SU-DHL-6 (cell line): ENCODE data around the gene PAIP2.

Experiments
- H2AFZ ChIP-seq: fragments of 200-600 bp; sonication (generic); 2 replicates; pipeline ENCODE4 v1.6.1; 2014; ENCODE audit warnings: low read depth, mild to moderate bottlenecking, moderate library complexity, mixed read lengths, antibody characterized with exemption, low read length; ENCODE audit not compliant: severe bottlenecking
- H3F3A ChIP-seq: fragments of 200-600 bp; shearing (Covaris generic); 2 replicates; pipeline ENCODE4 v1.6.0; 2016; ENCODE audit warnings: antibody characterized with exemption, mild to moderate bottlenecking; ENCODE audit not compliant: insufficient read depth
- H3K27ac ChIP-seq: fragments of 200-600 bp; sonication (generic); 2 replicates; pipeline ENCODE4 v1.5.1; 2016; ENCODE audit warnings: low read depth, mild to moderate bottlenecking, low read length, moderate library complexity, mixed read lengths
- H3K27me3 ChIP-seq: fragments of 200-600 bp; sonication (generic), shearing (Covaris generic); 2 replicates; pipeline ENCODE4 v1.6.0; 2014; ENCODE audit warnings: mild to moderate bottlenecking, low read length
- H3K36me3 ChIP-seq: fragments of 200-600 bp; sonication (generic); 2 replicates; pipeline ENCODE4 v1.6.1; 2014; ENCODE audit warnings: mild to moderate bottlenecking, low read length, mixed read lengths
- H3K4me2 ChIP-seq: fragments of 300-600, 200-600 bp; shearing (Covaris generic), sonication (generic); 2 replicates; pipeline ENCODE4 v1.6.0; 2014; ENCODE audit warnings: low read length, low read depth, mild to moderate bottlenecking; ENCODE audit not compliant: poor library complexity, severe bottlenecking
- H3K4me3 ChIP-seq: fragments of 200-600 bp; sonication (generic); 2 replicates; pipeline ENCODE4 v1.5.1; 2014; ENCODE audit warnings: antibody characterized with exemption, low read length, mild to moderate bottlenecking, mixed read lengths; ENCODE audit not compliant: insufficient read depth, poor library complexity, severe bottlenecking
- H3K79me2 ChIP-seq: fragments of 200-600 bp; sonication (generic); 2 replicates; pipeline ENCODE4 v1.6.1; 2014; ENCODE audit warnings: mild to moderate bottlenecking, low read length, moderate library complexity; ENCODE audit not compliant: insufficient read depth
- H3K9ac ChIP-seq: fragments of 200-600 bp; sonication (generic); 2 replicates; pipeline ENCODE4 v1.7.0; 2014; ENCODE audit warnings: mild to moderate bottlenecking, low read length
- H3K9me2 ChIP-seq: fragments of 200-600 bp; sonication (generic); replicated peaks from 2 replicates; pipeline ENCODE4 v1.6.1; 2014; ENCODE audit warnings: low read length; ENCODE audit not compliant: insufficient read depth
- H3K9me3 ChIP-seq: fragments of 200-600 bp; sonication (generic); 2 replicates; pipeline ENCODE4 v1.6.1; 2014; ENCODE audit warnings: low read length, mixed read lengths; ENCODE audit not compliant: insufficient read depth
- H4K20me1 ChIP-seq: fragments of 200-600 bp; sonication (generic); 2 replicates; pipeline ENCODE4 v1.6.1; 2014; ENCODE audit warnings: low read depth, mild to moderate bottlenecking, antibody characterized with exemption, low read length, moderate library complexity, mixed read lengths
- EZH2phosphoT487 ChIP-seq: fragments of 200-600 bp; sonication (generic), shearing (Covaris generic); conservative IDR thresholded peaks from 2 replicates; pipeline ENCODE4 v1.6.1; 2018; ENCODE audit warnings: mild to moderate bottlenecking, antibody characterized with exemption, low read length, moderate library complexity, mixed read lengths
- TF ChIP-seq, protein P1 (sequence below): fragments of 200-600 bp; sonication (generic); IDR thresholded peaks from one replicate; pipeline ENCODE4 v1.5.1; 2017; ENCODE audit warnings: antibody characterized with exemption, mild to moderate bottlenecking, low read length, moderate library complexity; ENCODE audit not compliant: insufficient read depth, poor library complexity, severe bottlenecking

PAIP2 gene

DNA sequence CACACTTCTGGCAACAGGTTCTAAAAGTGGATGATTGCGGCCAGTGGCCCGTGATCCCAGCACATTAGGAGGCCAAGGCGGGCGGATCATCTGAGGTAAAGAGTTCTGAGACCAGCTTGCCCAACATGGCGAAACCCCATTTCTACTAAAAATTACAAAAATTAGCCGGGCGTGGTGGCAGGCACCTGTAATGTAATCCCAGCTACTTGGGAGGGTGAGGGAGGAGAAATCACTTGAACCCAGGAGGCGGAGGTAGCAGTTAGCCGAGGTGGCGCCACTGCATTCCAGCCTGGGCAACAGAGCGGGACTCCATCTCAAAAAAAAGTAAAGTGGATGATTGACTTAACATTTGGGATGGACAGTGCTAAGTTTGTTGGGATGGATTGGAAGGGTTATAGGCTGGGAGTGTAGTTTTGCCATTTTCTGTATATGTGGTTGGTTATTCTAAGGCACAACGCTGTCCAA, 44.8 kb upstream of the PAIP2 start:
- Histone ChIP-seq H4K20me1 (peaks cover 50% of the 10 kb centered on the region), H3K9me2 (no peaks in the 10 kb centered on the region), H3K4me2 (peak overlapping the region; percentile 98), H3K79me2 (peaks cover 89% of the 10 kb centered on the region), H3K36me3 (peaks cover 9% of the 10 kb centered on the region), H3F3A (peaks cover 34% of the 10 kb centered on the region), H3K27ac (peak overlapping the region; percentile 29; the same call in 1 of the 2 replicates), H3K9ac (peak overlapping the region; percentile 97), H2AFZ (no peak overlapping the region), H3K9me3 (no peaks in the 10 kb centered on the region), H3K4me3 (peak overlapping the region; percentile 82), H3K27me3 (no peaks in the 10 kb centered on the region)
- TF ChIP-seq, protein P1, sequence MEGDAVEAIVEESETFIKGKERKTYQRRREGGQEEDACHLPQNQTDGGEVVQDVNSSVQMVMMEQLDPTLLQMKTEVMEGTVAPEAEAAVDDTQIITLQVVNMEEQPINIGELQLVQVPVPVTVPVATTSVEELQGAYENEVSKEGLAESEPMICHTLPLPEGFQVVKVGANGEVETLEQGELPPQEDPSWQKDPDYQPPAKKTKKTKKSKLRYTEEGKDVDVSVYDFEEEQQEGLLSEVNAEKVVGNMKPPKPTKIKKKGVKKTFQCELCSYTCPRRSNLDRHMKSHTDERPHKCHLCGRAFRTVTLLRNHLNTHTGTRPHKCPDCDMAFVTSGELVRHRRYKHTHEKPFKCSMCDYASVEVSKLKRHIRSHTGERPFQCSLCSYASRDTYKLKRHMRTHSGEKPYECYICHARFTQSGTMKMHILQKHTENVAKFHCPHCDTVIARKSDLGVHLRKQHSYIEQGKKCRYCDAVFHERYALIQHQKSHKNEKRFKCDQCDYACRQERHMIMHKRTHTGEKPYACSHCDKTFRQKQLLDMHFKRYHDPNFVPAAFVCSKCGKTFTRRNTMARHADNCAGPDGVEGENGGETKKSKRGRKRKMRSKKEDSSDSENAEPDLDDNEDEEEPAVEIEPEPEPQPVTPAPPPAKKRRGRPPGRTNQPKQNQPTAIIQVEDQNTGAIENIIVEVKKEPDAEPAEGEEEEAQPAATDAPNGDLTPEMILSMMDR = no peak
- TF ChIP-seq EZH2phosphoT487 = no peak

DNA sequence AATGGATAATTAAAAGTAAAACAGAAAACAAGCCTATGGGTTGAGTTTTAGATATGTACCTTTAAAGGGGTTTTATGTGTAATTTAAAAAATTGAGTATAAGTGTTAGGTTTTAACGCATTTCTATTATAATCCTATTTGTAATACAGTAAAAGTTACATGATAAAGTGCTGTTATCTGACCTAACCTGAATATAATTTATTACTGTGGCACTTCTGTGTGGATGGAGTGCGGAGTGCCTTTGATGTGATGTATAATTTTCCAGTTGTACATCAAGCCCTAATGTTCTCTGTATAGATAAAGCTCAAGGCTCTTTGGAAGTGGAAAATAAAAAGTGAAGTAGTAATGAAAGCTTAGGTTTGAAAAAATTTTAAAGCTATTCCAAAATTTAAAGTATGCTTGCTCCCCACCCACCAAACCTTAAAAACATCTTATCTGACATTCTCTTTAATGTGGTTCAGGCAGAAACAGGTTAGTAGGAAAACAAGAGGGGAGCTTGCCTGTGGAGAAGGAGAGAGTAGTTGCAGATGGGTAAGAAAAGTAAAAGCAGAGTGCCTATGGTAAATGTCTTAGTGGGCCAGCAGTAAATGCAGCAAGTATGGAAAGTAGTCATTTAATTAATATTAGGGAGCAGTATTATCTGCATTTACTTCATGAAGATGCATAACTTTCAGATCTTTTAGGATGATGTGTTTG, 44.1 kb upstream of the PAIP2 start:
- H3K36me3 ChIP-seq = peaks cover 9% of the 10 kb centered on the region
- no peaks in the 10 kb centered on the region for H3K9me3 ChIP-seq
- H3K9me2 ChIP-seq = no peaks in the 10 kb centered on the region
- peak overlapping the region; percentile 98 for H3K4me2 ChIP-seq
- TF ChIP-seq, protein P1 = no peak
- no peak for TF ChIP-seq EZH2phosphoT487
- no peaks in the 10 kb centered on the region for H3K27me3 ChIP-seq
- peak overlapping the region; percentile 29; the same call in 1 of the 2 replicates for H3K27ac ChIP-seq
- H4K20me1 ChIP-seq = peaks cover 57% of the 10 kb centered on the region
- peak overlapping the region; percentile 97 for H3K9ac ChIP-seq
- no peak overlapping the region for H2AFZ ChIP-seq
- peak overlapping the region; percentile 82 for H3K4me3 ChIP-seq
- peaks cover 30% of the 10 kb centered on the region for H3F3A ChIP-seq
- peaks cover 96% of the 10 kb centered on the region for H3K79me2 ChIP-seq

DNA sequence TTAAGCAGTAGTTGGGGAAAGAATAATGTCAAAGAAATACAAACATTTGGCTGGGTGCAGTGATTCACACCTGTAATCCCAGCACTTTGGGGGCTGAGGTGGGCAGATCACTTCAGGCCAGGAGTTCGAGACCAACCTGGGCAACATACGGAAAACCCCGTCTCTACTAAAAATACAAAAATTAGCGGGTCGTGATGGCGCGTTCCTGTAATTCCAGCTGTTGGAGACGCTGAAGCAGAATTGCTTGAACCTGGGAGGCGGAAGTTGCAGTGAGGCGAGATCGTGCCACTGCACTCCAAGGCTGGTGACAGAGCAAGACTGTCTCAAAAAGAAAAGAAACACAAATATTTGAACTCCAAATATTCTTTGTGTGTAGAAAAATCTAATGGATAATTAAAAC, 43.4 kb upstream of the PAIP2 start:
- peak overlapping the region; percentile 97 for H3K9ac ChIP-seq
- no peaks in the 10 kb centered on the region for H3K9me3 ChIP-seq
- H3F3A ChIP-seq = peaks cover 30% of the 10 kb centered on the region
- H4K20me1 ChIP-seq = peaks cover 61% of the 10 kb centered on the region
- H3K4me3 ChIP-seq = peak overlapping the region; percentile 82
- peaks cover 98% of the 10 kb centered on the region for H3K79me2 ChIP-seq
- H3K27ac ChIP-seq = peak overlapping the region; percentile 29
- H3K27me3 ChIP-seq = no peaks in the 10 kb centered on the region
- H3K4me2 ChIP-seq = peak overlapping the region; percentile 98
- peaks cover 9% of the 10 kb centered on the region for H3K36me3 ChIP-seq
- H3K9me2 ChIP-seq = no peaks in the 10 kb centered on the region
- no peak overlapping the region for H2AFZ ChIP-seq
- TF ChIP-seq, protein P1 = no peak
- TF ChIP-seq EZH2phosphoT487 = no peak
